Neural progenitor cell (in vitro differentiated cells): ENCODE data around the gene ALK. TPM values are rescaled to one million over a fixed set of nuclear protein-coding genes. Genes with fewer than 3 reads are reported as not detected.

Source experiments
- DNase-seq: peaks from one replicate; pipeline ENCODE4 v3.0.0-alpha.2; 2016; ENCODE audit warnings: low spot score
- H2AFZ ChIP-seq: fragments of 200-600 bp; sonication (generic); replicated peaks from 2 replicates; pipeline ENCODE4 v1.6.1; 2016; ENCODE audit warnings: antibody characterized with exemption
- H3F3A ChIP-seq: fragments of 200-600 bp; sonication (generic); 2 replicates; pipeline ENCODE4 v1.6.1; 2016; ENCODE audit warnings: antibody characterized with exemption, low read depth
- H3K27ac ChIP-seq: fragments of 200-600 bp; sonication (generic); 2 replicates; pipeline ENCODE4 v1.5.1; 2016; ENCODE audit warnings: mild to moderate bottlenecking
- H3K27me3 ChIP-seq: fragments of 200-600 bp; sonication (generic); 2 replicates; pipeline ENCODE4 v1.6.1; 2016; ENCODE audit warnings: mild to moderate bottlenecking, moderate library complexity
- H3K36me3 ChIP-seq: fragments of 200-600 bp; sonication (generic); 2 replicates; pipeline ENCODE4 v1.5.1; 2016
- H3K4me1 ChIP-seq: fragments of 200-600 bp; sonication (generic); 2 replicates; pipeline ENCODE4 v1.6.1; 2016; ENCODE audit warnings: mixed run types
- H3K4me2 ChIP-seq: fragments of 200-600 bp; sonication (generic); 2 replicates; pipeline ENCODE4 v1.6.1; 2016
- H3K4me3 ChIP-seq: fragments of 200-600 bp; sonication (generic); 2 replicates; pipeline ENCODE4 v1.5.1; 2016
- H3K79me2 ChIP-seq: fragments of 200-600 bp; sonication (generic); 2 replicates; pipeline ENCODE4 v1.6.1; 2016; ENCODE audit warnings: low read depth
- H3K9ac ChIP-seq: fragments of 200-600 bp; sonication (generic); 2 replicates; pipeline ENCODE4 v1.6.1; 2016
- H3K9me3 ChIP-seq: fragments of 200-600 bp; sonication (generic); 2 replicates; pipeline ENCODE4 v1.5.1; 2016; ENCODE audit warnings: low read depth
- H4K20me1 ChIP-seq: fragments of 200-600 bp; sonication (generic); 2 replicates; pipeline ENCODE4 v1.6.1; 2016; ENCODE audit warnings: low read depth
- H3K27ac Mint-ChIP-seq: 3 replicates; pipeline ENCODE4 v1.8.0; 2021; ENCODE audit warnings: mixed read lengths
- H3K27me3 Mint-ChIP-seq: 2 replicates; pipeline ENCODE4 v1.8.0; 2022; ENCODE audit warnings: low read depth, mild to moderate bottlenecking, inconsistent platforms, moderate library complexity, mixed read lengths; ENCODE audit not compliant: insufficient read depth
- H3K36me3 Mint-ChIP-seq: 3 replicates; pipeline ENCODE4 v1.8.0; 2021; ENCODE audit warnings: mixed read lengths
- H3K4me1 Mint-ChIP-seq: 3 replicates; pipeline ENCODE4 v1.8.0; 2021; ENCODE audit warnings: mixed read lengths
- H3K4me3 Mint-ChIP-seq: 3 replicates; pipeline ENCODE4 v1.8.0; 2021; ENCODE audit warnings: mild to moderate bottlenecking, moderate library complexity, mixed read lengths
- H3K9me3 Mint-ChIP-seq: 3 replicates; pipeline ENCODE4 v1.8.0; 2020; ENCODE audit warnings: mixed read lengths
- CTCF ChIP-seq: fragments of 200-600 bp; sonication (generic); IDR thresholded peaks from 2 replicates; pipeline ENCODE4 v1.5.1; 2017; ENCODE audit warnings: antibody characterized with exemption, mild to moderate bottlenecking
- EZH2 ChIP-seq: fragments of 200-600 bp; sonication (generic); IDR thresholded peaks from 2 replicates; pipeline ENCODE4 v1.6.1; 2017; ENCODE audit warnings: antibody characterized with exemption, mild to moderate bottlenecking, moderate library complexity
- EZH2phosphoT487 ChIP-seq: fragments of 200-600 bp; sonication (generic); IDR thresholded peaks from 2 replicates; pipeline ENCODE4 v1.6.1; 2017; ENCODE audit warnings: antibody characterized with exemption
- total RNA-seq: library from RNA; depleted of rRNA; stranded (reverse); fragments of >200 nt; gene quantifications from 2 replicates; pipeline ENCODE4 v1.2.3, GENCODE V29; 2015; ENCODE audit warnings: low replicate concordance

Gene ALK
- total RNA-seq, 1 donor from 2014 or later, result not detected

GRCh38 chr2:29940706-29941105 lies 19.3 kb upstream of the ALK start:
- Mint-ChIP-seq H3K27ac (no peak overlapping the region), H3K9me3 (peaks cover 2% of the 10 kb centered on the region), H3K4me3 (no peak overlapping the region), H3K36me3 (no peaks in the 10 kb centered on the region), H3K4me1 (peaks cover 2% of the 10 kb centered on the region), H3K27me3 (peaks cover 10% of the 10 kb centered on the region)
- Histone ChIP-seq H3K4me1 (peaks cover 10% of the 10 kb centered on the region), H3K27me3 (no peaks in the 10 kb centered on the region), H4K20me1 (no peaks in the 10 kb centered on the region), H2AFZ (no peak overlapping the region), H3K4me3 (no peak overlapping the region), H3K9me3 (no peaks in the 10 kb centered on the region), H3K36me3 (no peaks in the 10 kb centered on the region), H3K79me2 (no peaks in the 10 kb centered on the region), H3K27ac (no peak overlapping the region), H3K4me2 (no peak overlapping the region), H3F3A (no peaks in the 10 kb centered on the region), H3K9ac (no peak overlapping the region)
- no peak for TF ChIP-seq CTCF
- no peak for TF ChIP-seq EZH2phosphoT487
- no peak for DNase-seq

- no peak for TF ChIP-seq EZH2phosphoT487
- TF ChIP-seq CTCF, result no peak
- no peak for TF ChIP-seq EZH2
- no peaks in the 10 kb centered on the region for H3K27me3 ChIP-seq
- H3K4me1 Mint-ChIP-seq, result peaks cover 2% of the 10 kb centered on the region
- no peaks in the 10 kb centered on the region for H4K20me1 ChIP-seq
- H3K4me3 Mint-ChIP-seq, result no peak overlapping the region
- H3K9me3 ChIP-seq, result no peaks in the 10 kb centered on the region
- no peak overlapping the region for H3K9ac ChIP-seq
- H3K27ac ChIP-seq, result no peak overlapping the region
- no peak overlapping the region for H3K27ac Mint-ChIP-seq
- no peaks in the 10 kb centered on the region for H3F3A ChIP-seq
- H2AFZ ChIP-seq, result no peak overlapping the region
- H3K4me3 ChIP-seq, result no peak overlapping the region
- H3K9me3 Mint-ChIP-seq, result peaks cover 2% of the 10 kb centered on the region
- no peaks in the 10 kb centered on the region for H3K36me3 ChIP-seq
- no peaks in the 10 kb centered on the region for H3K36me3 Mint-ChIP-seq
- no peaks in the 10 kb centered on the region for H3K79me2 ChIP-seq
- H3K4me1 ChIP-seq, result peaks cover 10% of the 10 kb centered on the region
- H3K27me3 Mint-ChIP-seq, result no peaks in the 10 kb centered on the region
- DNase-seq, result no peak
- H3K4me2 ChIP-seq, result no peak overlapping the region
Measured at GRCh38 chr2:29936020-29936419, 14.6 kb upstream of the ALK start.

- DNase-seq, result no peak
- no peak overlapping the region for H3K27ac Mint-ChIP-seq
- Histone ChIP-seq H3K27me3 (no peaks in the 10 kb centered on the region), H2AFZ (no peak overlapping the region), H3K79me2 (no peaks in the 10 kb centered on the region), H3K9me3 (no peaks in the 10 kb centered on the region), H3K4me3 (no peak overlapping the region), H4K20me1 (no peaks in the 10 kb centered on the region), H3K9ac (no peak overlapping the region), H3F3A (no peaks in the 10 kb centered on the region), H3K27ac (no peak overlapping the region), H3K4me2 (no peak overlapping the region), H3K36me3 (no peaks in the 10 kb centered on the region), H3K4me1 (no peaks in the 10 kb centered on the region)
- peaks cover 2% of the 10 kb centered on the region for H3K27me3 Mint-ChIP-seq
- H3K4me3 Mint-ChIP-seq, result no peak overlapping the region
- TF ChIP-seq CTCF (no peak), EZH2phosphoT487 (no peak), EZH2 (no peak)
- no peaks in the 10 kb centered on the region for H3K36me3 Mint-ChIP-seq
- no peaks in the 10 kb centered on the region for H3K9me3 Mint-ChIP-seq
- no peaks in the 10 kb centered on the region for H3K4me1 Mint-ChIP-seq
Measured at GRCh38 chr2:29931818-29932217, 10.4 kb upstream of the ALK start.
